HUES48 (cell line): ENCODE results near the gene NEK8.

Experiments
- H3K27ac ChIP-seq: one replicate; pipeline ENCODE4 v1.7.0; 2013; ENCODE audit warnings: low read depth, low read length, inconsistent platforms
- H3K27me3 ChIP-seq: 2 replicates; pipeline ENCODE4 v1.6.1; 2013; ENCODE audit warnings: mild to moderate bottlenecking, low read length; ENCODE audit not compliant: control insufficient read depth, insufficient read depth
- H3K36me3 ChIP-seq: 2 replicates; pipeline ENCODE4 v1.6.1; 2013; ENCODE audit warnings: low read length; ENCODE audit not compliant: control insufficient read depth, insufficient read depth
- H3K4me1 ChIP-seq: 2 replicates; pipeline ENCODE4 v1.6.1; 2013; ENCODE audit warnings: mild to moderate bottlenecking, low read length; ENCODE audit not compliant: control insufficient read depth, insufficient read depth
- H3K4me3 ChIP-seq: 2 replicates; pipeline ENCODE4 v1.5.1; 2013; ENCODE audit warnings: mild to moderate bottlenecking, low read depth, low read length
- H3K9ac ChIP-seq: 2 replicates; pipeline ENCODE4 v1.6.1; 2013; ENCODE audit warnings: mild to moderate bottlenecking, low read depth, low read length, moderate library complexity
- H3K9me3 ChIP-seq: 2 replicates; pipeline ENCODE4 v1.6.1; 2013; ENCODE audit warnings: low read length; ENCODE audit not compliant: control insufficient read depth, insufficient read depth

Gene NEK8

GRCh38 chr17:28702026-28702751 is 26.4 kb upstream of the NEK8 start:
- no peak overlapping the region for H3K4me3 ChIP-seq
- H3K4me1 ChIP-seq: no peaks in the 10 kb centered on the region
- H3K27me3 ChIP-seq: no peaks in the 10 kb centered on the region
- no peaks in the 10 kb centered on the region for H3K9me3 ChIP-seq
- no peak overlapping the region for H3K9ac ChIP-seq
- peaks cover 75% of the 10 kb centered on the region for H3K36me3 ChIP-seq
- H3K27ac ChIP-seq: peak overlapping the region; percentile 12

GRCh38 chr17:28702752-28703150 is 25.8 kb upstream of the NEK8 start:
- Histone ChIP-seq H3K9ac (no peak overlapping the region), H3K4me3 (no peak overlapping the region), H3K27ac (peak overlapping the region; percentile 27), H3K4me1 (no peaks in the 10 kb centered on the region), H3K9me3 (no peaks in the 10 kb centered on the region), H3K36me3 (peaks cover 70% of the 10 kb centered on the region), H3K27me3 (no peaks in the 10 kb centered on the region)

- no peaks in the 10 kb centered on the region for H3K9me3 ChIP-seq
- H3K27me3 ChIP-seq: no peaks in the 10 kb centered on the region
- H3K36me3 ChIP-seq: peaks cover 60% of the 10 kb centered on the region
- no peak overlapping the region for H3K4me3 ChIP-seq
- no peak overlapping the region for H3K27ac ChIP-seq
- no peak overlapping the region for H3K9ac ChIP-seq
- H3K4me1 ChIP-seq: no peaks in the 10 kb centered on the region
Observed at GRCh38 chr17:28703552-28704218, 24.9 kb upstream of the NEK8 start.

GRCh38 chr17:28704219-28704858 is 24.2 kb upstream of the NEK8 start:
- H3K36me3 ChIP-seq: peaks cover 54% of the 10 kb centered on the region
- no peak overlapping the region for H3K9ac ChIP-seq
- H3K9me3 ChIP-seq: no peaks in the 10 kb centered on the region
- H3K4me1 ChIP-seq: no peaks in the 10 kb centered on the region
- no peaks in the 10 kb centered on the region for H3K27me3 ChIP-seq
- no peak overlapping the region for H3K4me3 ChIP-seq
- no peak overlapping the region for H3K27ac ChIP-seq

- H3K27ac ChIP-seq: no peak overlapping the region
- peaks cover 45% of the 10 kb centered on the region for H3K36me3 ChIP-seq
- no peak overlapping the region for H3K4me3 ChIP-seq
- H3K4me1 ChIP-seq: no peaks in the 10 kb centered on the region
- no peak overlapping the region for H3K9ac ChIP-seq
- H3K9me3 ChIP-seq: no peaks in the 10 kb centered on the region
- no peaks in the 10 kb centered on the region for H3K27me3 ChIP-seq
Observed at GRCh38 chr17:28705074-28705659, 23.4 kb upstream of the NEK8 start.

- Histone ChIP-seq H3K9me3 (no peaks in the 10 kb centered on the region), H3K4me3 (no peak overlapping the region), H3K9ac (no peak overlapping the region), H3K36me3 (peaks cover 39% of the 10 kb centered on the region), H3K4me1 (no peaks in the 10 kb centered on the region), H3K27me3 (no peaks in the 10 kb centered on the region), H3K27ac (peak overlapping the region; percentile 36)
Observed at GRCh38 chr17:28705728-28706334, 22.8 kb upstream of the NEK8 start.

- no peaks in the 10 kb centered on the region for H3K4me1 ChIP-seq
- H3K36me3 ChIP-seq: peaks cover 30% of the 10 kb centered on the region
- H3K4me3 ChIP-seq: no peak overlapping the region
- H3K27me3 ChIP-seq: no peaks in the 10 kb centered on the region
- no peak overlapping the region for H3K27ac ChIP-seq
- H3K9me3 ChIP-seq: no peaks in the 10 kb centered on the region
- H3K9ac ChIP-seq: no peak overlapping the region
Observed at GRCh38 chr17:28706471-28707338, 21.9 kb upstream of the NEK8 start.

GRCh38 chr17:28707339-28707720 is 21.3 kb upstream of the NEK8 start:
- Histone ChIP-seq H3K27me3 (no peaks in the 10 kb centered on the region), H3K4me1 (peaks cover under 1% of the 10 kb centered on the region; the same call in 1 of the 2 replicates), H3K4me3 (no peak overlapping the region), H3K27ac (no peak overlapping the region), H3K9me3 (no peaks in the 10 kb centered on the region), H3K36me3 (peaks cover 24% of the 10 kb centered on the region), H3K9ac (no peak overlapping the region)

GRCh38 chr17:28710861-28711722 is 17.5 kb upstream of the NEK8 start:
- peak overlapping the region; percentile 88 for H3K4me3 ChIP-seq
- peak overlapping the region; percentile 98 for H3K27ac ChIP-seq

More at GRCh38 chr17:28710861-28711722, 17.5 kb upstream of the NEK8 start:
- Histone ChIP-seq H3K36me3 (peaks cover 30% of the 10 kb centered on the region), H3K27me3 (no peaks in the 10 kb centered on the region), H3K9ac (peak overlapping the region; percentile 95), H3K4me1 (peaks cover 8% of the 10 kb centered on the region), H3K9me3 (no peaks in the 10 kb centered on the region)
